ENCODE results near the gene VDAC1.
"Not testable (repeated sequence)": the region's sequence is repeated elsewhere in the genome, so short reads cannot be mapped to it uniquely, and the experiment has no call there.

Gene VDAC1

GRCh38 chr5:133963493-133964128 lies 41.2 kb downstream of the VDAC1 start:
- no peak for DNase-seq

GRCh38 chr5:133962801-133963476 lies 41.8 kb downstream of the VDAC1 start:
- peak in 1 of 2 experiments; percentile 27 for DNase-seq

- no peak for DNase-seq
Measured at GRCh38 chr5:133962131-133962530, 42.6 kb downstream of the VDAC1 start.

GRCh38 chr5:133959643-133960042 lies 45.1 kb downstream of the VDAC1 start:
- DNase-seq = no peak

GRCh38 chr5:133957591-133957990 lies 47.2 kb downstream of the VDAC1 start:
- no peak for DNase-seq

- DNase-seq = no peak
Measured at GRCh38 chr5:133957080-133957479, 47.7 kb downstream of the VDAC1 start.

GRCh38 chr5:133956196-133956595 lies 48.6 kb downstream of the VDAC1 start:
- not testable (repeated sequence) for DNase-seq

- no peak for DNase-seq
Measured at GRCh38 chr5:133953568-133954145, 51.1 kb downstream of the VDAC1 start.

GRCh38 chr5:133952729-133953567 lies 51.8 kb downstream of the VDAC1 start:
- DNase-seq = no peak

GRCh38 chr5:133950821-133951612 lies 53.8 kb downstream of the VDAC1 start:
- no peak for DNase-seq

GRCh38 chr5:133948721-133949120 lies 56.1 kb downstream of the VDAC1 start:
- DNase-seq = no peak

- no peak for DNase-seq
Measured at GRCh38 chr5:133947431-133947841, 57.3 kb downstream of the VDAC1 start.

GRCh38 chr5:133945568-133945967 lies 59.2 kb downstream of the VDAC1 start:
- no peak for DNase-seq

GRCh38 chr5:133944263-133945185 lies 60.3 kb downstream of the VDAC1 start:
- peak; percentile 7 to 44 for DNase-seq

- DNase-seq = no peak
Measured at GRCh38 chr5:133943475-133943817, 61.3 kb downstream of the VDAC1 start.

GRCh38 chr5:133942614-133943474 lies 61.9 kb downstream of the VDAC1 start:
- no peak for DNase-seq

GRCh38 chr5:133941456-133942196 lies 63.1 kb downstream of the VDAC1 start:
- DNase-seq = no peak

- DNase-seq = no peak
Measured at GRCh38 chr5:133939668-133940067, 65.1 kb downstream of the VDAC1 start.

GRCh38 chr5:133938929-133939328 lies 65.8 kb downstream of the VDAC1 start:
- DNase-seq = no peak
